Osteocyte (in vitro differentiated cells): Measurements from ENCODE around the gene ACAP1. TPM values are rescaled to one million over a fixed set of nuclear protein-coding genes. Genes with fewer than 3 reads are reported as not detected.

Experiments
- DNase-seq: peaks from one replicate; pipeline ENCODE4 v3.0.0; 2021; ENCODE audit warnings: mixed read lengths; ENCODE audit not compliant: unreplicated experiment; ENCODE audit errors: extremely low spot score
- H3K27ac Mint-ChIP-seq: one replicate; pipeline ENCODE4 v1.8.0; 2021; ENCODE audit warnings: mild to moderate bottlenecking, mixed read lengths; ENCODE audit not compliant: unreplicated experiment
- H3K27me3 Mint-ChIP-seq: one replicate; pipeline ENCODE4 v1.8.0; 2021; ENCODE audit warnings: mixed read lengths; ENCODE audit not compliant: unreplicated experiment
- H3K36me3 Mint-ChIP-seq: one replicate; pipeline ENCODE4 v1.8.0; 2021; ENCODE audit warnings: mixed read lengths; ENCODE audit not compliant: unreplicated experiment
- H3K4me1 Mint-ChIP-seq: one replicate; pipeline ENCODE4 v1.8.0; 2021; ENCODE audit warnings: mixed read lengths; ENCODE audit not compliant: unreplicated experiment
- H3K4me3 Mint-ChIP-seq: one replicate; pipeline ENCODE4 v1.8.0; 2021; ENCODE audit warnings: mild to moderate bottlenecking, moderate library complexity, mixed read lengths; ENCODE audit not compliant: unreplicated experiment
- H3K9me3 Mint-ChIP-seq: one replicate; pipeline ENCODE4 v1.8.0; 2021; ENCODE audit warnings: mixed read lengths; ENCODE audit not compliant: unreplicated experiment
- CTCF ChIP-seq: fragments of 200-600 bp; sonication (generic); IDR thresholded peaks from 2 replicates; pipeline ENCODE4 v1.5.0; 2021; ENCODE audit warnings: antibody characterized with exemption, mild to moderate bottlenecking, moderate library complexity
- total RNA-seq: library from RNA; stranded (reverse); gene quantifications from 2 replicates; pipeline ENCODE4 v1.2.1, GENCODE V29; 2021

Gene ACAP1
- total RNA-seq, 1 donor from 2014 or later, result 4.2 TPM

- Mint-ChIP-seq H3K9me3 (peaks cover 7% of the 10 kb centered on the region), H3K4me3 (no peak overlapping the region), H3K27me3 (peaks cover 49% of the 10 kb centered on the region), H3K27ac (no peak overlapping the region), H3K4me1 (peaks cover 10% of the 10 kb centered on the region), H3K36me3 (peaks cover 2% of the 10 kb centered on the region)
- no peak for DNase-seq
- no peak for TF ChIP-seq CTCF
These were observed 42.8 kb downstream of the ACAP1 start for GRCh38 chr17:7379134-7379533.

- Mint-ChIP-seq H3K27ac (no peak overlapping the region), H3K9me3 (peaks cover 7% of the 10 kb centered on the region), H3K4me3 (peak overlapping the region; percentile 54), H3K4me1 (peaks cover 10% of the 10 kb centered on the region), H3K36me3 (peaks cover 2% of the 10 kb centered on the region), H3K27me3 (peaks cover 45% of the 10 kb centered on the region)
- no peak for DNase-seq
- TF ChIP-seq CTCF, result no peak
These were observed 44.0 kb downstream of the ACAP1 start for GRCh38 chr17:7380321-7380720.

- no peak within 1 kb of the TSS for H3K27ac Mint-ChIP-seq
- peaks cover 10% of the 10 kb centered on the region for H3K4me1 Mint-ChIP-seq
- peaks cover 45% of the 10 kb centered on the region for H3K27me3 Mint-ChIP-seq
- H3K36me3 Mint-ChIP-seq, result peaks cover 2% of the 10 kb centered on the region
- TF ChIP-seq CTCF, result no peak
- no peak for DNase-seq
- H3K9me3 Mint-ChIP-seq, result peaks cover 7% of the 10 kb centered on the region
- H3K4me3 Mint-ChIP-seq, result peak within 1 kb of the TSS; percentile 54
These were observed 44.7 kb downstream of the ACAP1 start, which contains the start of gene TNK1 for GRCh38 chr17:7380855-7381683. Gene TNK1 (plus strand): TSS chr17:7381089. CDS start chr17:7382927, 1,838 bp downstream.

GRCh38 chr17:7382901-7383300, 46.6 kb downstream of the ACAP1 start:
- peaks cover 7% of the 10 kb centered on the region for H3K9me3 Mint-ChIP-seq
- H3K27me3 Mint-ChIP-seq, result peaks cover 37% of the 10 kb centered on the region
- peaks cover 7% of the 10 kb centered on the region for H3K36me3 Mint-ChIP-seq
- no peak overlapping the region for H3K27ac Mint-ChIP-seq
- no peak for TF ChIP-seq CTCF
- H3K4me1 Mint-ChIP-seq, result peaks cover 10% of the 10 kb centered on the region
- H3K4me3 Mint-ChIP-seq, result no peak overlapping the region
- no peak for DNase-seq

GRCh38 chr17:7383371-7383741, 47.0 kb downstream of the ACAP1 start:
- H3K4me1 Mint-ChIP-seq, result peaks cover 10% of the 10 kb centered on the region
- H3K4me3 Mint-ChIP-seq, result no peak overlapping the region
- no peak for DNase-seq
- H3K27ac Mint-ChIP-seq, result no peak overlapping the region
- peaks cover 37% of the 10 kb centered on the region for H3K27me3 Mint-ChIP-seq
- peaks cover 7% of the 10 kb centered on the region for H3K36me3 Mint-ChIP-seq
- peaks cover 7% of the 10 kb centered on the region for H3K9me3 Mint-ChIP-seq
- no peak for TF ChIP-seq CTCF
